ENCODE measurements around the gene TMC3. TPM values are rescaled to one million over a fixed set of nuclear protein-coding genes. Genes with fewer than 3 reads are reported as not detected.

Gene TMC3
- total and polyA plus RNA-seq, 10 donors, result not detected

GRCh38 chr15:81338170-81339007 is 35.6 kb downstream of the TMC3 start:
- no peak for DNase-seq

GRCh38 chr15:81337713-81338157 is 36.3 kb downstream of the TMC3 start:
- DNase-seq, result no peak
- no peaks in the 10 kb centered on the region for H3K27me3 ChIP-seq (replicated peaks in 1 of 7)
- no peaks in the 10 kb centered on the region for H3K9me3 ChIP-seq
- peaks cover 0 to 8% (median 0%) of the 10 kb centered on the region in 6 donors for H3K4me1 ChIP-seq
- no peak overlapping the region for H3K27ac ChIP-seq
- H3K4me3 ChIP-seq, result no peak overlapping the region
- intact Hi-C loops (cut with DNase I; ENCODE audit: low total_unique reads), result loop anchor here (5.0 kb wide), 1 partner anchor 60 kb away; no protein-coding TSS in a partner anchor
- peaks cover 0 to 5% (median 0%) of the 10 kb centered on the region in 6 donors for H3K36me3 ChIP-seq
- WGBS, 5 donors, result 61 to 88% (median 82%) methylated on average over 9 of the region's 9 CpGs
- TF ChIP-seq POLR2AphosphoS5 (IDR thresholded peaks at IDR 0.05), result no peak
- no peak for TF ChIP-seq CTCF (IDR thresholded peaks at IDR 0.05 in 8 of 11, conservative IDR thresholded peaks at IDR 0.05 in 3 of 11)
- TF ChIP-seq POLR2A (IDR thresholded peaks at IDR 0.05), result no peak

More at GRCh38 chr15:81338170-81339007, 35.6 kb downstream of the TMC3 start:
- Histone ChIP-seq H3K27ac (peak overlapping the region in 1 of 8 donors; percentile 5), H3K9me3 (no peaks in the 10 kb centered on the region), H3K27me3 (replicated peaks in 1 of 7) (no peaks in the 10 kb centered on the region), H3K4me1 (peaks cover 0 to 8% (median 0%) of the 10 kb centered on the region in 6 donors), H3K4me3 (no peak overlapping the region), H3K36me3 (no peaks in the 10 kb centered on the region)
- TF ChIP-seq CTCF (IDR thresholded peaks at IDR 0.05 in 8 of 11, conservative IDR thresholded peaks at IDR 0.05 in 3 of 11), result no peak
- no peak for TF ChIP-seq POLR2AphosphoS5 (IDR thresholded peaks at IDR 0.05)
- WGBS, 5 donors, result 43 to 61% (median 46%) methylated on average over 8 of the region's 8 CpGs
- intact Hi-C loops (cut with DNase I; ENCODE audit: low total_unique reads), result loop anchor here (5.0 kb wide), 1 partner anchor 61 kb away; no protein-coding TSS in a partner anchor

- no peaks in the 10 kb centered on the region for H3K9me3 ChIP-seq
- H3K4me3 ChIP-seq, result no peak overlapping the region
- H3K27me3 ChIP-seq (replicated peaks in 1 of 7), result no peaks in the 10 kb centered on the region
- peaks cover 0 to 10% (median 0%) of the 10 kb centered on the region in 6 donors for H3K36me3 ChIP-seq
- peaks cover 0 to 8% (median 0%) of the 10 kb centered on the region in 6 donors for H3K4me1 ChIP-seq
- H3K27ac ChIP-seq, result no peak overlapping the region
- WGBS, 5 donors, result 71 to 89% (median 83%) methylated on average over 3 of the region's 3 CpGs
- intact Hi-C loops (cut with DNase I; ENCODE audit: low total_unique reads), result loop anchor here (5.0 kb wide), 1 partner anchor 60 kb away; no protein-coding TSS in a partner anchor
- DNase-seq, result no peak
- TF ChIP-seq POLR2A (IDR thresholded peaks at IDR 0.05) (no peak), POLR2AphosphoS5 (IDR thresholded peaks at IDR 0.05) (no peak), CTCF (IDR thresholded peaks at IDR 0.05 in 8 of 11, conservative IDR thresholded peaks at IDR 0.05 in 3 of 11) (no peak)
Observed at GRCh38 chr15:81337241-81337640, 36.8 kb downstream of the TMC3 start.

GRCh38 chr15:81336568-81336967 is 37.4 kb downstream of the TMC3 start:
- WGBS, 5 donors, result 71 to 91% (median 81%) methylated on average over 4 of the region's 4 CpGs

More at GRCh38 chr15:81336568-81336967, 37.4 kb downstream of the TMC3 start:
- DNase-seq, result no peak
- no peak overlapping the region for H3K27ac ChIP-seq
- TF ChIP-seq POLR2AphosphoS5 (IDR thresholded peaks at IDR 0.05) (no peak), CTCF (IDR thresholded peaks at IDR 0.05 in 8 of 11, conservative IDR thresholded peaks at IDR 0.05 in 3 of 11) (peak; percentile 14 to 65 (median 52))
- no peaks in the 10 kb centered on the region for H3K27me3 ChIP-seq (replicated peaks in 1 of 7)
- H3K4me1 ChIP-seq, result peaks cover 0 to 11% (median 0%) of the 10 kb centered on the region in 6 donors
- intact Hi-C loops (cut with DNase I; ENCODE audit: low total_unique reads), result loop anchor here (5.0 kb wide), 1 partner anchor 59 kb away; no protein-coding TSS in a partner anchor
- H3K4me3 ChIP-seq, result no peak overlapping the region
- peaks cover 0 to 10% (median 0%) of the 10 kb centered on the region in 6 donors for H3K36me3 ChIP-seq
- no peaks in the 10 kb centered on the region for H3K9me3 ChIP-seq

All from spleen (tissue), 11 donors.